Uterus (tissue), 4 donors: ENCODE data around the gene NR1H4. TPM values are rescaled to one million over a fixed set of nuclear protein-coding genes. Genes with fewer than 3 reads are reported as not detected.

Source experiments
- DNase-seq, 2 donors: peaks; one replicate each; pipeline ENCODE4 v3.0.0-alpha.2; 2019 to 2020
- H3K27ac ChIP-seq, 2 donors: fragments of 200-600 bp; sonication (generic); 1 replicate in 1 of 2; 2 replicates in 1 of 2; pipeline ENCODE4 v1.5.1; 2016 to 2018
- H3K27me3 ChIP-seq, 2 donors: fragments of 200-600 bp; sonication (generic); one replicate each; pipeline ENCODE4 v1.5.1; 2018 to 2019; ENCODE audit warnings: control low read depth in 1 of 2
- H3K36me3 ChIP-seq, 2 donors: fragments of 200-600 bp; sonication (generic); one replicate each; pipeline ENCODE4 v1.5.1; 2019; ENCODE audit warnings: control low read depth in 1 of 2
- H3K4me1 ChIP-seq, 2 donors: fragments of 200-600 bp; sonication (generic); one replicate each; pipeline ENCODE4 v1.5.1; 2018 to 2019; ENCODE audit warnings: control low read depth in 1 of 2
- H3K4me3 ChIP-seq, 2 donors: fragments of 200-600 bp; sonication (generic); 1 replicate in 1 of 2; 2 replicates in 1 of 2; pipeline ENCODE4 v1.5.1; 2018 to 2019; ENCODE audit warnings: mild to moderate bottlenecking in 1 of 2
- H3K9me3 ChIP-seq, 2 donors: fragments of 200-600 bp; sonication (generic); one replicate each; pipeline ENCODE4 v1.5.1; 2019; ENCODE audit warnings: control low read depth in 1 of 2
- CTCF ChIP-seq, 4 experiments: fragments of 200-600 bp in 2 of 4; fragments of 450-650 bp in 2 of 4; sonication (generic) in 2 of 4; IDR thresholded peaks; one replicate each; pipeline ENCODE4 v1.5.1; 2016 to 2019; ENCODE audit warnings: antibody characterized with exemption in 4 of 4, mild to moderate bottlenecking in 2 of 4, moderate library complexity in 1 of 4
- POLR2A ChIP-seq, 2 donors: fragments of 450-650 bp; IDR thresholded peaks; one replicate each; pipeline ENCODE4 v1.6.1; 2016; ENCODE audit warnings: antibody characterized with exemption in 2 of 2, mild to moderate bottlenecking in 1 of 2, moderate library complexity in 1 of 2
- intact Hi-C: fragments of 100-400 bp; cut with DNase I; formaldehyde crosslinking; loops from one replicate; pipeline ENCODE4 v1.15.1; 2023; ENCODE audit warnings: low total_unique reads
- total RNA-seq, 4 donors: library from RNA; depleted of rRNA in 3 of 4; stranded (reverse); fragments of >200 nt in 3 of 4; gene quantifications; one replicate each; pipeline versions ENCODE4 v1.1.0 to v1.2.4, GENCODE V29; 2014 to 2023
- donor health status: DM: yes; HTN: yes; CAD: no.

The NR1H4 gene
- total RNA-seq, 4 donors from 2014 or later: 0.35 TPM; not detected in 3

GRCh38 chr12:100489251-100489820, 15.7 kb downstream of the NR1H4 start:
- no peak for DNase-seq
- Histone ChIP-seq H3K9me3 (no peaks in the 10 kb centered on the region), H3K27me3 (no peaks in the 10 kb centered on the region), H3K27ac (peak overlapping the region in 1 of 2 donors; percentile 68), H3K36me3 (no peaks in the 10 kb centered on the region), H3K4me1 (no peaks in the 10 kb centered on the region), H3K4me3 (no peak overlapping the region)
- intact Hi-C loops: no loop called here
- no peak for TF ChIP-seq CTCF (IDR thresholded peaks at IDR 0.05)
- TF ChIP-seq POLR2A (IDR thresholded peaks at IDR 0.05): no peak

DNA sequence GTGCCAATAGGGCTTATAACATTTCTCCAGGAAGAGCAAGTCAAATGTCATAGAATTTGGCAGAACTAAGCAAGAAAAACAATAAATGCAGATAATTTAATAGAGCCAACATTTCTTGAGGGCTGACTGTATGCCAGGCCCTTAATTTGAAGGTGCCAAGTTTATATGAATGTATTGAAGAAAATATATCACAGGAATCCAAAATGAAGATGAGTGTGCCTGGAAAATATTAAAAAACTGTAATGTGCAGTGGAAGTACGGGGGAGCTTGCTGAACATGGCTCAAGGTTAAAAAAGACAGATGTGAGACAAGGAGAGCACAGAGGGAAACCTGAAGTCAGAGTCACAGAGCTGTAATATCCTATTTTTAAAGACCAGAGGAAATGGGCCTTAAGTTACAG, 16.4 kb downstream of the NR1H4 start:
- TF ChIP-seq POLR2A (IDR thresholded peaks at IDR 0.05) (no peak), CTCF (IDR thresholded peaks at IDR 0.05) (no peak)
- intact Hi-C loops: no loop called here

GRCh38 chr12:100491104-100491503, 17.4 kb downstream of the NR1H4 start:
- no peaks in the 10 kb centered on the region for H3K36me3 ChIP-seq
- no peak for TF ChIP-seq POLR2A (IDR thresholded peaks at IDR 0.05)
- no peak for TF ChIP-seq CTCF (IDR thresholded peaks at IDR 0.05)
- H3K4me3 ChIP-seq: no peak overlapping the region
- no peaks in the 10 kb centered on the region for H3K27me3 ChIP-seq
- no peak for DNase-seq
- intact Hi-C loops: no loop called here
- H3K27ac ChIP-seq: no peak overlapping the region
- no peaks in the 10 kb centered on the region for H3K9me3 ChIP-seq
- H3K4me1 ChIP-seq: no peaks in the 10 kb centered on the region

More for the DNA sequence above, 16.4 kb downstream of the NR1H4 start:
- Histone ChIP-seq H3K27ac (peak overlapping the region in 1 of 2 donors; percentile 68), H3K27me3 (no peaks in the 10 kb centered on the region), H3K36me3 (no peaks in the 10 kb centered on the region), H3K4me3 (no peak overlapping the region), H3K9me3 (no peaks in the 10 kb centered on the region), H3K4me1 (no peaks in the 10 kb centered on the region)
- no peak for DNase-seq

GRCh38 chr12:100493396-100494012, 19.8 kb downstream of the NR1H4 start:
- intact Hi-C loops: no loop called here
- TF ChIP-seq POLR2A (IDR thresholded peaks at IDR 0.05): no peak
- TF ChIP-seq CTCF (IDR thresholded peaks at IDR 0.05): no peak
- H3K4me1 ChIP-seq: no peaks in the 10 kb centered on the region
- no peak overlapping the region for H3K27ac ChIP-seq
- H3K9me3 ChIP-seq: no peaks in the 10 kb centered on the region
- no peaks in the 10 kb centered on the region for H3K27me3 ChIP-seq
- no peak overlapping the region for H3K4me3 ChIP-seq
- no peak for DNase-seq
- no peaks in the 10 kb centered on the region for H3K36me3 ChIP-seq

- intact Hi-C loops: no loop called here
- Histone ChIP-seq H3K4me1 (no peaks in the 10 kb centered on the region), H3K27me3 (no peaks in the 10 kb centered on the region), H3K4me3 (no peak overlapping the region), H3K9me3 (no peaks in the 10 kb centered on the region), H3K36me3 (no peaks in the 10 kb centered on the region), H3K27ac (no peak overlapping the region)
- no peak for DNase-seq
- TF ChIP-seq POLR2A (IDR thresholded peaks at IDR 0.05): no peak
- TF ChIP-seq CTCF (IDR thresholded peaks at IDR 0.05): no peak
Measured at GRCh38 chr12:100494026-100494425, 20.4 kb downstream of the NR1H4 start.
